IPS-NIHi11 (cell line): ENCODE data around the gene KIAA0513.
"Not testable (repeated sequence)": the region's sequence is repeated elsewhere in the genome, so short reads cannot be mapped to it uniquely, and the experiment has no call there.

Source experiments
- DNase-seq: peaks from one replicate; pipeline ENCODE4 v3.0.0; 2012; ENCODE audit warnings: mixed read lengths, low spot score

KIAA0513 gene

DNA sequence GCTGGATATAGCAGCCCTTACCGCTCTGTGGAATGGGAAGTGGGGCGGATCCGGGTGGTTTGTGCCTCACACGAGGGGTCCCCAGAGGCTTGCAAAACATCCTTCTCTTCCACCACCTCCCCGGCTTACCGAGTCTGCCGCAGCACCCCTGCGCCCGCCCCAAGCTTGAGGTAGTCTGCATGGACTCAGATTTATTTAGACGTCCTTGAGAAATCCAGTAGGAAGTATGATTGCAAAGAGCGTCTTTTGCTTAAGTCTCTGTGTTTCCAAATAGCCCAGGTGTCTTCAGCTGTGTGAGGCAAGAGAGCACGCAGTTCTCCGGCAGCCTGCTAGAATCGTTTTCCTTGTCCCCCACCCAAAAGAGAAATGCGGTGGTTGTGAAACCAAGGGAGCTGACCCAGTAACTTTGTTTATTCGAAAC lies 2.4 kb downstream of the KIAA0513 start:
- DNase-seq = no peak

DNA sequence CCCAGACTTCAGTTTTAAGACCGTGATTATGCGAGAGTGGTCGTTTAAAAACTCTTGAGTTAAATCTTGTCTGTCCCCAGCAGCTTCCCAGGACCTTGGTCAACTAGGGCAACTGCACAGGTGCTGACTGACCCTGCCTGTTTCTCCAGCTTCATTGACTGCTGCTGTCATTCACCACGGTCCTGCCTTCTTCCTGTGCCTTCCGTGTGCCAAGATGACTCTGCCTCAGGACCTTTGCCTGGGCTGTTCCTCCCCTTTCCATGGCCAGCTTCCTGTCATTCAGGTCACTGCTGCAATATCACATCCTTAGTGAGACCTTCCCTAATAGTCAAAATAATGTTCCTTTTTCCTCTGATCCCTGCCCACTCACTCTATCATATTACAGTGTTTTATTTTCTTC lies 3.9 kb downstream of the KIAA0513 start:
- no peak for DNase-seq

DNA sequence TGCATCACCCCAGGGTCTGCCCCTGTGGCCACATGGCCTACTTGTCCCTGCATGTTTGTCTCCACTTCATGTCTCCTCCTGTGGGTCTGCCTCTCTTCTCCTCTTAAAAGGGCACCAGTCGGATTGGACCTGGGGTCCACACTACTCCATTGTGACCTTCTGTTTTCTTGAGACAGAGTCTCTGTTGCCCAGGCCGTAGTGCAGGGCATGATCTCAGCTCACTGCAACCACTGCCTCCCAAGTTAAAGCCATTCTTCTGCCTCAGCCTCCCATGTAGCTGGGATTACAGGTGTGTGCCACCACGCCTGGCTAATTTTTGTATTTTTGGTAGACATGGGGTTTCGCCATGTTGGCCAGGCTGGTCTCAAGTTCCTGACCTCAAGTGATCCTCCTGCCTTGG lies 4.6 kb downstream of the KIAA0513 start:
- not testable (repeated sequence) for DNase-seq

DNA sequence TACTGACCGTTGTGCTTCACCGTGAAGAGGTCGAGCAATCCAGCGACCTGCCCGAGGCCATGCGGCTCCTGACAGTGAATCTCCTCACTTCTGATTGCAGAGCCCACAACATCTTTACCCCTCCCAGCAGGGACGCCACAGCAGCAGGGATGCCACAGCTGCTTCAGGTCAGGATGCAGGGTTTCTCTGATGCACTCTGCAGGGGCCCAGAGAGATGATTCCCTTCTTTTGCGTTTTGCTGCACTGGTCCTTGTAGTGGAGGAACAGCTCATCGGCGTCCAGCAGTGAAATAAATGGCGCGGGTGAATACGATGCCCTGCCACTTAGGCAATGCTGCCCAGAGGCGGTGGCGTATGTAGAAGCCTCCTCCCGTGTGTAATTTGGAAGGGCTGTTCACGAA lies 5.6 kb downstream of the KIAA0513 start:
- no peak for DNase-seq

DNA sequence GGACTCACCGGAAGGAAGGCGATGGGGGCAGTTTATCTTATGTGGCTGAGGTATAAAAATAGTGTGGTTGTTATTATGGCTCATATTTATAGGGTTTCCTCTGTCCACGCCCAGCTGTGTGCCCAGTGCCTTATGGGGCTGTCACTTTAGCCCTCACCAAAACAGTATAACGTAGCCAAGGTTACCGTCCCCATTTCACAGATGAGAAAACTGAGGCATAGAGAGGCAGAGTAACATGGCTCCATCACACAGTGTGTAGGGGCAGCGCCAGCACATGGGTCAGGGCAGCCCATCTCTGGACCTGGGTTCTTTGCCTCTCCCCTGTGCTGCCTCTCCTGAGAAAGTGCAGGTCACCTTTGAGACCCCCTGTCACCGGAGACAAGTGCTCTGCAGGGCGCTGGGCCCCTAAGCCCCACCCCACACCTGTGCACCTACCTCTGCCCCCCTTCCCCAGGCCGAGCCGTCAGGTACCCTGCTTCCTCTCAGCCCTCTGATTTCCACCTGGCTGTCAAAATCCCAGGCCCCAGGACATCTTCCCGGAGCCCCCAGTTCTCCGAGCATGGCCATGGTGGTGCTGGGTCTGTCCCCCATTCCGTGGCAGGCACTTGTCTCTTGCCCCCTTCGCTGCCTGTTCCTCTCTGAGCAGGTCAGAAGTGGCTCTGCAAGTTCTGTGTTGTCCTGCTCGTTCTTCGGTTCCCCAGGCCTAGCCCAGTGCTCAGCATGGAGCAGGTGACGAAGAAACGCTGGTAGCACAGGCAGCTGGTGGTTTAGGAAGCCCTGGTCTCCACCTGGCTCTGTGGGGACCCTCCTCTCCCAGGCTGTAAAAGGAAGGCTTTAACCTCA lies 7.2 kb downstream of the KIAA0513 start:
- DNase-seq = no peak

DNA sequence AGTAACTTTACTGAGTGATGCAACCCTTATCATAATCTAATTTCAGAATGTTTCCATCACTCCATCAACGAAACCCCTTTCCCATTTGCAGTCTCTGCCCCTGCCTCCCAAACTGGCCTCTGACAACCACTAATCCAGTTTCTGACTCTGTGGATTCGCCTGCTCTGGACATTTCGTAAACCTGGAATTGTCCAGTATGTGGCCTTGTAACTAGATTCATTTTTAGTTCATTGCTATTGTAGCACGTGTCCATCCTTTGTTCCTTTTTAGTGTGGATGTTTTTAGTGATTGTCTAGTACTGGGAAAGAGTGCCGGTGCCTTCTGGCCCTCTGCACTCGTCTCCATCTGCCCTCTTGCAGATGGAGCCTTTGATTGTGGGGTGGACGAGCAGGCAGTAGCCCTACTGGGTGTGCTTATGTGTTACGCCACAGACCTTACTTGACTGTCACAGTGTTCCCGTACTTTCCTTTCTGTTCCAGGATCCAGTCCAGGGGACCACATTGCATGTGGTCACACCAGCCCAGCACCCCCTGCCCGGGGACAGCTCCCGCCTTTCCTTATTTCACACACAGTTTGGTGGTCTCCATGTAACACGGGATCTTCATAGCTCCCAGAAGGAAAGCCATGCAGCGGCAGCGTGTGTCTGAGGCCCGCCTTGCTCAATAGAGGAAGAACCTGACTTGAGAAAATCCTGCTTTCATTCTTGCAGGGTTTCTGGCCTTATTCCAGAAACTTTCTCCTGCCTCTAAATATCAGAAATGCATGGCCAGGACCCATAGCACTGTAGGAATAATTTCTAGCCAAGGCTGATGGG lies 8.8 kb downstream of the KIAA0513 start:
- DNase-seq = no peak

DNA sequence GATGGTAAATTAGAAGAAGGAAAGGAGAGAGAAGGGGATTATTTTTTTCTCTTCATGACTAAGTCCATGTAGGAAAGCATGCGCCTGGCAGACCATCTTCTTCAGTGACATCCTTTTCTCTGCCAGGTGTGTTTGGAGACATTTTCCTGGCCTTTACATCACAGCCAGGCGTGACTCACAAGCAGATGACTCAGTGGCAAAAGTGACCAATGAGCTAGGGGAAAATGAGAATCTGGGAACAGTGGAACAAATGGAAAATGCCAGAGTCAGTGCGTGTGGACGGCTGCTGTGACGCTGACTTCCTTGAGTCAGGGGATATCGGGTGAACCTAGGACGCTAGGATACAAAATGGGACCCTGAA lies 9.4 kb downstream of the KIAA0513 start:
- no peak for DNase-seq

DNA sequence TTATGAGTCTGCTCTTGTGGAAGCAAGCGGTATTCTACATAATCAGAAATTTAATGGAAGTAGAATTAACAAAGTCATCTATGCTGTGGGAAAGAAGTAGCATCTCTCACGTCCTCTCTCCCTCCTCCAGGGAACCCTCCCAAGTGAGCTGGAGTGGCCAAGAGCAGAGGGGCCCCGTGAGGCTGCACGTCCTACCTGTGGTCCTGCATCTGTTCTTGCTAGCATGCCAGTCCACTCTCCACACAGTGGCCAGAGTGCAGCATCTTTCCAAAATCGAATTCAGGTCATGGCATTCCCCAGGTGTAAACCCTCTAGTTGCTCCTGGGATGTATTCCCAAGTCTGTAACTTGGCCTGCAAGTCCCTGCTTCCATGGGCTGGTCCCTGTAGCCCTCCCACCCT lies 10.1 kb downstream of the KIAA0513 start:
- DNase-seq = no peak

DNA sequence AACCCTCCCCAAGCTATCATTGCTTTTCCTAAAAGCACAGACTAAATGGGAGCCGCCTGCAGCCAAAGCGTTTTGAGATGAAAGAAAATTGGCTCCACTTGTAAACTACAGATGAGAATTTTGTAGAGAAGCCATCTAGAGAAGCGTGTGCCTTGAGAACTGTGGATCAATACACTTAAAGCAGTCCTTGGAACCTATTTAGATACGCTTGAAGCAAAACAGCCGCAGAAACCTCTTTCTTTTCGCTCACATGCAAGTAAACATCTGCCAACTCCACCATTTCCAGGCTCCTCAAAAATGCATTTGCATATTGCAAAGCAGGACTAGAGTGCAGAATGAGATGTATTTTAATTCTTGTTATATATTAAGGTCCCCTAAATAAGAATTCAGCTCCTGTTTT lies 13.1 kb downstream of the KIAA0513 start:
- no peak for DNase-seq

DNA sequence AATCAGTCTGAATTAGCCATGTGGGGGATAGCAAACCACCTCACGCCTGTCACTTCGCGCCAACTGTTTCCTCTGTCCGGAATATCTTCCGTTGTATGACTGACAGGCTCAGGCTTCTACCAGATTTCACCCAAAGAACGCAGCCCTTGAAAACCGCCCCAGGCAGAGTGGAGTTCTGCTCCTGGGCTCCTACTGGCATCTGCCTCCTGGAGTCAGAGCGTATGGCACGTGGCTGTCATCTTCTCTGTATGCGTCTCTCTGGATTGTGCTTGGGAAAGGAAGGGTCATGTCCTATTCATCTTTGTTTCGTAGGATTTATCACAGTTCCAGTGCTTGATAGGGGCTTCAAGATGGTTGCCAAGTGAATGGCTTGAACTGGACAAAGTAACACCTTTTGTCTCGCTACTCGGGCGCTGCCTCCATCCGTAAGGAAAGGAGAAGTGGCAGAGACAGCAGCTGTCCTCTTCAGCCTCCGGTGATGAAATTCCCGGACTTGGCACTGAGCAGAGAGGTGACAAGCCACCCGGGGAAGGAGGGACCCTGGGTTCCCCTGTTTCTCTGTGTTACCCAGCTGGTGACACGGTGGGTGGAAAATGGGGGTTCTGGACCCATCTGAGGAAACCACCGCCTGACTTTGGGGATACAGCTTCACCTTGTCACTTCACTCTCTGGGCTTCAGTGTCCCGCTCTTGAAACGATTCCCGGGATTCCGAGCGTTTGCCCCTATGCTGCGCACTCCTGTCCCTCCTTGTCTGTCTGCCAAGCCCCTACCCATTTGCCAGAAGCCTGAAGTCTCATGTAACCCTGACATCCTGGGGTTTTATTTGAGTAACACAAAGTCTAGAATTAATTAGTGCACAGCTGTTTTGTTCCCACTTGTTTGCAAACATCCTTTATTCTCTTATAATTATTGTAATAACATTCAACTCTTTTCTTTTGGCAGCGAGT lies 13.9 kb downstream of the KIAA0513 start:
- no peak for DNase-seq

DNA sequence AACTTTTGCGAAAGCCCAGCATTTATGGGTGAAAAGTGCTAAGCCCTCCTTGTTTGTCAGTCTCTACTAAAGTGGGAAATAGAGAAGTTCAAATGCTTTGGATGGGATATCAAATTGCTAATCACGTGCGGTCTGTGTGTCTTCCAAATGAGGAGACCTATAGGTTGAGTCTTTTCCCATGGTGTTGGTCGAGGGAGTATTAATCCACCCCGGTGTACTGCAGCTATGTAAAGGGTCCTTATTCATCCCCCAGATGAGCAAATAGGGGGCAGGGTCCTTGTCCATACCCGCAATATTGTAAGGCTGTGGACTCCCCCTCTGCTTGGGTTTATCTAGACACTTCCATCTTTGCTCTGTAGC lies 14.6 kb downstream of the KIAA0513 start:
- DNase-seq = no peak

DNA sequence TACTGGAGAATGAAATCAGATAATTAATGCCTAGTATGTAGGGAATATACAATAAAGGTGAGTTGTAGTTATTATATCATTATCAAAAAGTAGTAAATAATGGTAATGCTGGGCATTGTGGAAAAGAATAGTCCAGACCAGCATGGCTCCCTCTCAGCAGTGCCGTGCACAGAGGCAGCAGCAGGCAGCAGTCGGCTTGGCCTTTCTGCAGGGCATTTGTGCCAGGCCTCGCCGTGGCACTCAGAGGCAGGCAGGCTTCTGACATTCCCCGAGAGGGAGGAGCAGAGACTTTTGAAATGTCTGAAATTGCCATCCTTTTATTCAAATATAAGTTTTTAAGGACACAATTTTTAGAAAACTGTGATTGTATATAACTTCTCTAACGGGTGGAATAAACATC lies 15.0 kb downstream of the KIAA0513 start:
- DNase-seq = no peak

DNA sequence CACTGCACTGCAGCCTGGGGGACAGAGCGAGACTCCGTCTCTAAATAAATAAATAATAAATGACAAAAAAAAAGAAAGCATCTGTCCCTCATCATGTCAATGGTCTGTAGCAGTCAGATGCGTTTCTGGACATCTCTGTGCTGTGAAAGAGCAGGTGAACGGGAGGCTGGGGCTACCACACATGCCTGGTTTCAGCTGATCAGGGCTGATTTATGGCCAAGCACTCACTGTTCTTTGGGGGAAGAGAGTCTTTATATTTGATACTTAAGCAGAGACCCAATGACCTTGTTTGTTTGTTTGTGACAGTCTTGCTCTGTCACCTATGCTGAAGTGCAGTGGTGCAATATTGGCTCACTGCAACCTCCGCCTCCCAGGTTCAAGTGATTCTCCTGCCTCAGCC lies 17.5 kb downstream of the KIAA0513 start:
- no peak for DNase-seq

DNA sequence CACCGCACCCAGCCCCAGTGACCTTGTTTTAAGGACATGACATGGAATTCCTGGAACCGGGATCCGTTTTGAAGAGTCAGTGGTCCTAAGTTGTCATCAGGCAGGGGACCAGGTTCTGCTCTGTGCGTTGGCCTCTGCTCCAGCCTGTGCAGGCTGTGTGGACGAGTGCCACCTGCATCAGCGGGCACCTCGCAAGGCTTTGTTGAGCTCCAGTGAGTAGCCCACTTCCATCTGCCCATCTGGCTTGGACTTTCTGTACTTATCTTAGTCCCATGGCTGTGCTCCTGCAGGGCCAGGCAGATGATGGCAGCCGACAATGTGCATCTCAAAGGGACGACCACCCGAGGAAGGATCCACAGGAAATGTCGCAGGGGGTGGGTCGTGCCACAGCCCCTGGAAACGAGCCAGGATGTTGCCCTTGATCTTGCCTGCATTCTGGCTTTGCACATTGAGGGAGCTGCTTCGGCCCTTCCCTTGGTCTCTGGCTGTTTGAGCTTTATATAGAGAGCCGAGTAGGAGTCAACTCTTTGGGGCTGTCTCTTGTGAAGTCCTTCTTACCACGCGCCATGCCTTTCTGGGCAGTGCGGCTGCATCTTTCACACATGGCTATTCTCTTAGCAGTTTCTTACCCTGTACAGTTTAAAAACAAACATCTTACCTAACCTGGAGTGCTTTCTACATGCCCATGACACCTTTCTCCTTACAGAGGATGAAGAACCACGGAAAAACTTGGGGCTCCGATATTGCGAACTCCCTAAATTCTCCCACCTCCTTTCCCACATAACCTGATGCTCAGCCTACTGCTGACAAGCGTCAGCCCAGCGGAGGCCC lies 18.3 kb downstream of the KIAA0513 start:
- no peak for DNase-seq

DNA sequence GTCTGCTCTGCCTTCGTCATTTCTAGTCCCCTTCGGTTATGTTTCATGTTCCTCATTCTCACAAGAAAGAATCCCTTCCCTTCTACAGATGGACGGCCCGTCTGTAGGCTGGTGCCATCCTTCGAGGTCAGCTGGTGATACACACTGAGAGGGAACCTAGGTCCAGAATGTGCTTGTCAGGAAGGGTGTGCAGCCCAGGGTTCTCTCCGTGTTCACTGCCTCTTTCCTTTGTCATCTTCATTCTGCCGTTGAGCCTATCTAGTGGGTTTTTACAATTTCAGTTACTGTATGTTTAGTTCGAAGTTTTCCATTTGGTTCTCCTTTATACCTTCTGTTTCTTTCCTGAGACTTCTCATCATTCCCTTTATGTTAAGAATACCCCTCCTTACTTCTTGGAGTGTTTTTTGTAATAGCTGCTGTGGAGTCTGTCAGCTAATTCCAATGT lies 18.9 kb downstream of the KIAA0513 start:
- DNase-seq = no peak

DNA sequence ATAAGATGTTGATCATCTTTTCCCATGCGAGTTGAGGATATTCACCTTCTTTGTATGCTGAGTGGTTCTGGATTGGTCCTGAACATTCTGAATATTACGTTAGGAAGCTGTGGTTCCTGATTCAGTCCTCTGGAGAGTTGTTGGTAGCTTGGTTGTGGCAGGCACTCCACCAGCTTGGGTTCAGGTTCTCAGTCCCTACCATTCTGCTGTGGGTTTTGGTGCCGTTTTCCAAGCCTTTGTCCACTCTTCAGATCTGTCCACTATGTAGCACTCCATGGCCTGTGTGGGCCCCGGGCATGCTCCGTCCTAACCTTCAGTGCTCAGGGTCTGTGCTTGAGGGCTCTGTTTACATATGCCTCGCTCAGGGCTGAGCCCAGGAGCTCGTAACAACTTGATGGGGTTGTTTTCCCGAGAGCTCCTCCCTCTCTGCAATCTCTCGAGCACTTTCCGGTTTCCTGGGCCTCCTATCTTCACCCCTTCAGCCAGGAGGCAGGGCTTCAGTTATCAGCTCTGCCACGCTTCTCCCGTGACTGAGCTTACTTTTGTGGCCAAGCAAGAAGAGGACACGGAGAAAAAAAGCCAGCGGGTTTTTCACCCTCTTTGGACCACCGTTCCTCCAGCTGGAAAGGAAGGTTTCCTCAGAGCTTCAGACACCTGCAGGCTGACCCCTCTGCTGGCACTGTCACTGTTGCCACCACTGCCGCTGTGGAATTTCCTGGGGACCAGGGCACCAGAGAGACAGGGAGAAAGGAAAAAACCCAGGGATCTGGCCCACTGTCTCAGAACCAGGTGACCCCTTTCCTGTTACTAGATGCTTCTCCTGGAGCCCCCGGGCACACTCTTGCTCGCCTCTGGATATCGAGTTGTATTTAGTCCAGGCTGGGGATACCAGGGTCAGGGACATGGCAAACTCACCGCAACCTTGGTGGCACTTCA lies 19.6 kb downstream of the KIAA0513 start:
- no peak for DNase-seq

DNA sequence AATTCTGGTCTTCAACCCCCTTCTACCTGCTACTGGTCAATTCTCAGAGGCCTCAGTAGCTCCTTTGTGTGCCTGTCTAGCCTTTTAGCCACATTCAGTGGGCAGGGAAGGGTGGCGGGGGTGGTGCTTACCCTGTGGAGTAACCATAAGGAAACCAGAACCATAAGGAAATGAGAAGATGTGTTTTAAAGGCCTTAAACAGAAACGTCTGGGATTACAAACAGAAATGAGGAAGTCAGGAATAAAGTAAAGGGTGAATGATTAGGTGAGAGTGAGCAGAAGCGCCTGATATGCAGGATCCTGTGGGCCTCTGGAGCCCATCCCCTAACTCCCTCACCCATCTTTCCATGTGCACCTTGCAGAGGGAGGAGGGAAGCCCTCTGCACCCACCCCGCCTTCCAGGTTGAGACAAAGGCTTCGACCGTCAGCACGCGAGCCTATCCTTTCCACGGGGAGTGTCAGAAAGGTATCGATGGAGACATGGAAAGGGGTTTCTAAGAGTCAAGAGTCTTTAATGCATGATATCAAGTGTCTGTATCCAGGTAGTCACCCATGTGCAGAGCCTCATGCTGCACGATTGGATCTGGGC lies 20.4 kb downstream of the KIAA0513 start:
- no peak for DNase-seq

DNA sequence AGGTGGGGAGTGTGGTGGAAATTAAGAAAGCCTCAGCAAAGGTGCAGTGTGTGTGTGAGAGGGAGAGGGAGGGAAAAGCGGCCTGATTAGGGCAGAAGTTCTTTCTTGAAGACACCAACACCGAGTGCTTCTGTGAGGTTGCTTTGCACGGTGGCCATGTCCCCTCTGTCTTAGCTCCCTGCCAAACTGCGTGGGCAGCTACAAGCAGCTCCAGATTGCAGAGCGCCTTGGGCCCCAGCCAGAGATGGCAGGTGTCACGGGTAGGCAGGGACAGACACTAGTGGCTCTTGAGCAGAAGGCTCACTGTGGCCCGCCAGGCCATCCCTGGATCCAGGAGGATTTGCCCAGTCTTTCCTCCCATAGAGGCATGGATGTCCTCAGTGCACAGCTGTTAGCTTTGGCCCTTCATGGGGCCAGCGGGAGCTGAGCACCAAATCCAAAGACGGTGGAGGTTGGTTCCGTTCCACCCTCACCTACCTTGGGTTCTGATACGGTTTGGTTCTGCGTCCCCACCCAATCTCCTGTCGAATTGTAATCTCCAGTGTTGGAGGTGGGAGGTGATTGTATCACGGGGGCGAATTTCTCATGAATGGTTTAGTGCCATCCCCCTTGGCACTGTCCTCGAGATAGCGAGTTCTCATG lies 21.4 kb downstream of the KIAA0513 start:
- DNase-seq = no peak

DNA sequence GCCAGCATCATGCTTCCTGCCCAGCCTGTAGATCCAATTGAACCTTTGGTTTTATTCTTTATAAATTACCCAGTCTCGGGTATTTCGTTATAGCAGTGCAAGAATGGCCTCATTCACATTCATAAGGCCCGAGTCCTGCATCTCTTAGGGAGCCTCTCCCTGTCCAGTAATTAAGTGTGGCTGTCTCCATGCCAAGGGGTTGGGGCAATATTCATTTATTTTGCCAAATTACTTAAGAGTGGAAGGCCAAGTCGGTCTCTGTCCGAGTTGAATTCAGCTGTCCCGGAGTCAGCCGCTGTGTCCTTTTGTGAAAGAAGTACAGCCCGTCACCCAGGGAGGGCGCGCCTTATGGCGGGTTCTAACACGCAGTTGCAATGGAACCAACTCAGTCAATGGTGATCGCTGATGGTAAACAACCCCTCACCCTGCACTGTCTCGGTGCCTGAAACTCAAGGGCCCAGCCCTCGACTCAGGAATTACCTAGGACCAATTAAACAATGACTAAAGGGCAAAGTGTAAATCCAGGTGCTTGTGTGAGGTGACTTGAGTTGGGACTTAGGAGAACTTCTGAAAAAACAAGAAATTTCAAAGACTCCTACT lies 22.2 kb downstream of the KIAA0513 start:
- no peak for DNase-seq
